Activated CD4-positive, alpha-beta T cell treated with anti-CD3 and anti-CD28 coated beads, Interleukin-2, Interleukin-6, amounts not matched to agents 100 ng/mL and 50 ng/mL, durations not matched to agents 16 hours and 8 hours (primary cell): Measurements from ENCODE around the gene ACSM4.
A peak's percentile ranks its signal among the peaks of the same experiment; 100 is the strongest.

ENCODE experiments used
- DNase-seq: peaks from one replicate; pipeline ENCODE4 v3.0.0-alpha.2; 2020

ACSM4 gene

DNA sequence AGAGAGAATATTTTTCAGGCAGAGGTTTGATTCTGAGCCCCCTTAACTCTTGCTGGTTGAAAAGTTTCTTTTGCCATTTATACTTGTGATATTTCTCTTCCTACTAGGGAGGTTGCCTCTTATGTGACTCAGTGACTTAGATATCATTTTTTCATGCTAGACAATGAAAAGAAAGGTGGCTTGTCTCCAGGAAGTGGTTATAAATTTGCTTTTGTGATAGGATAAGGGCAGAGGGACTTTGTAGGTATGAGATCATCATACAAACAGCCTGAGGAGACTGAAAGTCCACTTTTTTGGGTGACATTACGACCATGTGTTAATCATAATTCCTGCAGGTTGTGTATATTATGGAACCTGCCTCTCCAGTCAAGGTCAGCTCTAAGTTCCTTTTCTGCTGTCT is 35.8 kb downstream of the ACSM4 start:
- no peak for DNase-seq

GRCh38 chr12:7344833-7345606 is 41.1 kb downstream of the ACSM4 start:
- no peak for DNase-seq

DNA sequence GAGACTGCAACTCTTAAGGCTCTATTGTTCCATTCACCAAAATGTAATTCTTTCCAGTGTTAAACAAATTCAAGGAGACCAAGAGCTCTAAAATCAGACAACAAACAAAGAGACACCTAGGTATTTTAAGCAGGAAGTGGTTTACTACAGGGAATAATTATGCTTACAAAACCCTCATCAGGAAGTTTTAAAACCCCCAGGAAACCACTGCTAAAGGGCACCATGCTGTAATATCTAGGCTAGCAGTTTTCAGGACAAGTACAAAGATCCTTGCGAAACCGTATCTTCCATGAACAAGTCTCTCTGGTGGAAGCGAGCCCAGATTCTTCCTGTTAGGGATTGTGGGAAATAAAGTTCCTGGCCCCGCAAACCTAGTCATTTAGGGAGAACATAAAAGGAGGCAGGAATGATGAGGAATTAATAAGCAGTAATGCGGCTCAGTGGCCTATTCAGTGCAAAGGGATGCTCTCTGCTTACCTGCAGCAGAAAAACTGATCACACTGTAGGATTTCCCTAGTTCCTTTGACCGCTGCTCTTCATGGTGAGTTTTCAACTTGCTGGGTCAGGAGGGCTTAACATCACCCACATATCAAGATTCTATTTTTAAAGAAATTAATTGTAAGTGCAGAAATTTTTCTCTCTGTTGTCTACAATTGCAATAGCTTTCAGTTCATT is 42.8 kb downstream of the ACSM4 start:
- DNase-seq, result no peak

DNA sequence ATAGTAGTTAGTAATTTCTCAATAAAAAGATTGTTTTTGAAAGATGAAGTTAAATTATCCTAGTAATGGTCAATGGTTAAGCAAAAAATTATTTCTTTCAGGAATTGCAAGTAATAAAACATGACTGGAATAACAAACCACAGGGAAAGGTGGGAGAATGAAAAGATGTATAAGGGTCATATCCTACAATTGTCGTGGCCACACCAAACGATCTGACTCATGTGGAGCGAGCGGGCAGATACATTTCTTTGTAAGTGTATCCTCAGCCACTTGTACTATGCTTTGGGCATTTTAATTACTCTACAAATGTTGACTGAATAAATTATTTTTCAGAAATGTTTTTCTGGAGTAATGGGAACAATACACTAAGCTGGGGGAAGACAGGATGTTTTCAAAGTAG is 45.5 kb downstream of the ACSM4 start:
- no peak for DNase-seq

- no peak for DNase-seq
These were observed 47.3 kb downstream of the ACSM4 start for GRCh38 chr12:7351177-7351576.

GRCh38 chr12:7352661-7353060 is 48.8 kb downstream of the ACSM4 start:
- no peak for DNase-seq

- no peak for DNase-seq
These were observed 50.7 kb downstream of the ACSM4 start for GRCh38 chr12:7354529-7354928.

- DNase-seq, result no peak
These were observed 57.4 kb downstream of the ACSM4 start for GRCh38 chr12:7361265-7361664.

DNA sequence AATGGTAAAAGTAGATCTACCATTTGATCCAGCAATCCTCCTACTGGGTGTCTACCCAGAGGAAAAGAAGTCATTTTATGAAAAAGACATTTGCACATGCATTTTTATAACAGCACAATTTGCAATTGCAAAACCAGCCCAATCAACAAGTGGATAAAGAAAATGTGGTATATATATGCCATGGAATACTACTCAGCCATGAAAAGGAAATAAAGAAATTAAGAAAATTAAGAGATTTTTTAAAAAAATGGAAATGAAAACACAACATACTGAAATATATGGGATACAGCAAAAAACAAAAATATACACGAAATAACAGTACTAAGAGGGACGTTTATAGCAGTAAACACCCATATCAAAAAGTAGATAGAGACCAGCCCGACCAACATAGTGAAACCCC is 58.9 kb downstream of the ACSM4 start:
- no peak for DNase-seq

DNA sequence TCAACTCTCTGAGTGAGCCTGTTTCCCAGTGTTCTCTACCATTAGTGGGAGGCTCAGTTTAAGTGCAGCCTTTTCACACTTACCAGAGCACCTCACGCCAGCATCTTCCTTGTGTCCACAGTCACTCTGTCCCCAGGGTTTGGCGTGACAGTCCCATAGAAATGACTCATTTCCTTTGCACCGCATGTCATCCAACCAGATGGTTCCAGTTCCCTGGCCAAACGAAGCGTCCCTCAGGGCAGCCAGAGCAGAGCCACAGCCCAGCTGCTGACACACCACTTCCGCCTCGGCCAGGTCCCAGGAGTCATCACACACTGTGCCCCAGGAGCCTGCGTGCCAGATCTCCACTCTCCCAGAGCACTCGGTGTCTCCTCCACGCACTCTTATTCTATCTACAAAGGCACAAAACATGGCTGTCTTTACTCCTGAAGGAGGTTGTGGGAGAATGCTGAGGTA is 65.4 kb downstream of the ACSM4 start:
- DNase-seq, result no peak

DNA sequence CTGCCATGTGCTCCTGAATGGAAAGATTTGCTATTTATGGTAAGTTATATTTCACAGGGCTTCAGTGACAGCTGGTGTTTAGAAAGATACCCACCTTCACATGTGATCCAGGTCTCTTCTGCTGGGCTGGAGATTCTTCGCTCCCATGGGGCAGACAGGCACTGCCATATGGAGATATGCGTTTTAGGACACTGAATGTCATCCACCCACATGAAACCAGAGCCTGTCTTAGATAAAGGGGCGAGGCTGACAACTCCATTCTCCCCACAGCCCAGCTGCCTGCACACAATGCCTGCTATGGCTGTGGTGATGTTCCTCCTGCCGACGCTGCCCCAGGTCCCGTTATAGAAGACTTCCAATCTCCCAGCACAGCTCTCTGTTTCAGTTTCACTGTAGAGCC is 69.4 kb downstream of the ACSM4 start:
- DNase-seq, result no peak

DNA sequence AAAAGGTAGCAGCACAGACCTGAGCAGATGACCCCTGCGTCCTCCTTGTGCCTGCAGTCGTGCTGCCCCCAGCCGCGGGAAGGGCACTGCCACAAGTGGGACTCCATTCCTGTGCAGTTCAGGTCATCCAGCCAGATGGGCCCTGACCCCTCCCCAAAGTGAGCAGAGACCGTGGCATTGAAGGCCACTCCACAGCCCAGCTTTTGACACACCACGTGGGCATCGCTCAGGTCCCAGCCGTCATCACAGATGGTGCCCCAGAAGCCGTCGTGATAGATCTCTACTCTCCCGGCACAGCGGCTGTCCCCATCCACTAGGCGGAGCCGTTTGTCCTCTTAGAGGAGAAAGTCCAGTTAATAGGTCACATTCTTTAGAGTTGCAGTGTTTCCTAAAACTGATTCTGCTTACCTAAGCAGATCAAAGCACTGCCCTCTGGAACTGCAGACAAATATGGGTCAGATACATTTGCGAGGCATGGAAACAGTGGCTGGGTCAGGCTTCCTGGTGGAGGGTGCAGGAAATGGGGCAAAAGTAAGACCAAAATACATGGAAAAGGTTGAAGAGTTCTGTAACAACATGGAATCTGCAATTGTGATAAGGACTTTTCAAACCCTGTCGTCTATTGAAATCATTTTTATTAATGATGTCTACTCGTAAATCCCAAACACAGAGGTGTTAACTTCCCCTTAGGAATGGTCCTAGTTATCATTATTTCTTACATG is 70.7 kb downstream of the ACSM4 start:
- DNase-seq, result peak; percentile 23

- DNase-seq, result no peak
These were observed 71.3 kb downstream of the ACSM4 start for GRCh38 chr12:7375145-7375543.

DNA sequence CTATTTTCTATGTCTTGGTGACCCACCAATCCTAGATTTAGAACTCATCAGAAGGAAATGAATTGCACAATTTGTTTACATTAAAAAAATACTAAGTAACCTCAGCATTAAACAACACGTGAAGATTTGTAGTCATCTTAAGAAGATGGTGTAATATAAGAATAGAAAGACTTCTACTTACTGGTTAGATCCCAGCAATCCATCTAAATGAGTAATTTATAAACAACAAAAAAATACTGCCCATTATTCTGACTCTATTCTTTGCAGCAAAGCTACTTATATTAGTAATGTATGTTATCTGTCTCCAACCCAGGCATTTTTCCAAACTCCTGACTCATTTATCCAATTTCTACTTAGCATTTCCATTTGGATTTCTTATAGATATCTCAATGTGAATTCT is 72.3 kb downstream of the ACSM4 start:
- DNase-seq, result no peak
